Glomerular visceral epithelial cell (primary cell): Measurements from ENCODE around the gene PLD1.
"Not testable (repeated sequence)": the region's sequence is repeated elsewhere in the genome, so short reads cannot be mapped to it uniquely, and the experiment has no call there.

ENCODE experiments used
- DNase-seq: peaks from one replicate; pipeline ENCODE4 v3.0.0-alpha.2; 2016; ENCODE audit errors: extremely low spot score

The PLD1 gene

GRCh38 chr3:171817074-171817800 is 7.0 kb upstream of the PLD1 start:
- DNase-seq, result no peak

GRCh38 chr3:171815973-171816595 is 5.8 kb upstream of the PLD1 start:
- no peak for DNase-seq

GRCh38 chr3:171814662-171815061 is 4.4 kb upstream of the PLD1 start:
- not testable (repeated sequence) for DNase-seq

- peak; percentile 13 for DNase-seq
Observed at GRCh38 chr3:171813897-171814460, 3.7 kb upstream of the PLD1 start.

- DNase-seq, result no peak
Observed at GRCh38 chr3:171813278-171813896, 3.1 kb upstream of the PLD1 start.

GRCh38 chr3:171812811-171813210 is 2.5 kb upstream of the PLD1 start:
- no peak for DNase-seq

GRCh38 chr3:171811913-171812335 is 1.6 kb upstream of the PLD1 start:
- DNase-seq, result no peak

- DNase-seq, result peak; percentile 59
Observed at GRCh38 chr3:171811295-171811912, 1.1 kb upstream of the PLD1 start.

GRCh38 chr3:171810629-171811294 is 479 bp upstream of the PLD1 start:
- DNase-seq, result no peak

GRCh38 chr3:171809611-171809860 is 747 bp downstream of the PLD1 start:
- no peak for DNase-seq

- no peak for DNase-seq
Observed at GRCh38 chr3:171807806-171808205, 2.5 kb downstream of the PLD1 start.

- no peak for DNase-seq
Observed at GRCh38 chr3:171807129-171807675, 3.1 kb downstream of the PLD1 start.

- no peak for DNase-seq
Observed at GRCh38 chr3:171806200-171807128, 3.8 kb downstream of the PLD1 start.

GRCh38 chr3:171805687-171806086 is 4.6 kb downstream of the PLD1 start:
- no peak for DNase-seq

GRCh38 chr3:171804618-171805389 is 5.5 kb downstream of the PLD1 start:
- no peak for DNase-seq

GRCh38 chr3:171803044-171803443 is 7.2 kb downstream of the PLD1 start:
- no peak for DNase-seq

GRCh38 chr3:171802590-171802956 is 7.7 kb downstream of the PLD1 start:
- DNase-seq, result no peak

GRCh38 chr3:171801738-171802589 is 8.3 kb downstream of the PLD1 start:
- DNase-seq, result peak; percentile 64

- DNase-seq, result no peak
Observed at GRCh38 chr3:171799501-171799900, 10.8 kb downstream of the PLD1 start.
